Naive thymus-derived CD4-positive, alpha-beta T cell (primary cell): Measurements from ENCODE around the gene NENF. TPM values are rescaled to one million over a fixed set of nuclear protein-coding genes. Genes with fewer than 3 reads are reported as not detected.
A peak's percentile ranks its signal among the peaks of the same experiment; 100 is the strongest.
"Not testable (repeated sequence)": the region's sequence is repeated elsewhere in the genome, so short reads cannot be mapped to it uniquely, and the experiment has no call there.

Experiments
- ATAC-seq: fragments of 150-1000 bp; cut with Tn5 transposase; 2 replicates; pipeline ENCODE4 v1.10.0; 2021; ENCODE audit warnings: mild to moderate bottlenecking, moderate library complexity
- CTCF ChIA-PET: fragments of 350-600 bp; sonication (Branson Sonifier 250); formaldehyde crosslinking; loops from one replicate; lab custom pipeline; 2021; ENCODE audit warnings: antibody characterized with exemption; lab: Charles Lee
- POLR2A ChIA-PET: fragments of 350-600 bp; sonication (Branson Sonifier 250); formaldehyde crosslinking; loops from one replicate; lab custom pipeline; 2021; ENCODE audit warnings: antibody characterized with exemption, inconsistent platforms; lab: Charles Lee
- DNase-seq, 9 donors: peaks; one replicate each; pipeline versions ENCODE4 v3.0.0 to v3.0.0-alpha.2; 2020 to 2022; ENCODE audit warnings: mixed read lengths in 1 of 9
- H3K27ac ChIP-seq: one replicate; pipeline ENCODE4 v1.7.0; 2013; ENCODE audit warnings: mild to moderate bottlenecking, low read depth, low read length, moderate library complexity
- H3K27me3 ChIP-seq, 2 donors: one replicate each; pipeline ENCODE4 v1.7.0; 2013; ENCODE audit warnings: low read length in 2 of 2, mild to moderate bottlenecking in 2 of 2, moderate library complexity in 2 of 2; ENCODE audit not compliant: control insufficient read depth in 2 of 2, insufficient read depth in 2 of 2
- H3K36me3 ChIP-seq, 3 experiments: 1 replicate in 2 of 3; 2 replicates in 1 of 3; pipeline ENCODE4 v1.7.0; 2013; ENCODE audit warnings: low read length in 3 of 3, mild to moderate bottlenecking in 3 of 3, moderate library complexity in 1 of 3; ENCODE audit not compliant: insufficient read depth in 3 of 3, control insufficient read depth in 2 of 3
- H3K4me1 ChIP-seq, 2 donors: one replicate each; pipeline ENCODE4 v1.7.0; 2013; ENCODE audit warnings: low read length in 2 of 2, mild to moderate bottlenecking in 2 of 2, moderate library complexity in 1 of 2; ENCODE audit not compliant: control insufficient read depth in 2 of 2, insufficient read depth in 2 of 2
- H3K4me3 ChIP-seq: 2 replicates; pipeline ENCODE4 v1.7.0; 2013; ENCODE audit warnings: mild to moderate bottlenecking, low read length
- H3K9me3 ChIP-seq, 3 experiments: 1 replicate in 2 of 3; 2 replicates in 1 of 3; pipeline ENCODE4 v1.7.0; 2013; ENCODE audit warnings: low read length in 3 of 3; ENCODE audit not compliant: control insufficient read depth in 2 of 3
- H3K27ac Mint-ChIP-seq, 9 donors: one replicate each; pipeline ENCODE4 v1.8.0; 2020 to 2022; ENCODE audit warnings: mixed read lengths in 9 of 9, mild to moderate bottlenecking in 8 of 9, moderate library complexity in 5 of 9, inconsistent platforms in 2 of 9
- H3K27me3 Mint-ChIP-seq, 5 donors: one replicate each; pipeline ENCODE4 v1.8.0; 2021 to 2022; ENCODE audit warnings: mixed read lengths in 5 of 5, mild to moderate bottlenecking in 1 of 5
- H3K36me3 Mint-ChIP-seq, 5 donors: one replicate each; pipeline ENCODE4 v1.8.0; 2020 to 2022; ENCODE audit warnings: mixed read lengths in 5 of 5, mild to moderate bottlenecking in 3 of 5, inconsistent platforms in 1 of 5
- H3K4me1 Mint-ChIP-seq, 7 donors: one replicate each; pipeline ENCODE4 v1.8.0; 2020 to 2022; ENCODE audit warnings: mixed read lengths in 7 of 7, mild to moderate bottlenecking in 3 of 7, inconsistent platforms in 1 of 7
- H3K4me3 Mint-ChIP-seq, 10 donors: one replicate each; pipeline ENCODE4 v1.8.0; 2020 to 2022; ENCODE audit warnings: mild to moderate bottlenecking in 10 of 10, mixed read lengths in 10 of 10, moderate library complexity in 6 of 10, inconsistent platforms in 2 of 10
- H3K9me3 Mint-ChIP-seq, 11 donors: one replicate each; pipeline ENCODE4 v1.8.0; 2020 to 2022; ENCODE audit warnings: mixed read lengths in 11 of 11, mild to moderate bottlenecking in 4 of 11, inconsistent platforms in 1 of 11, moderate library complexity in 1 of 11
- intact Hi-C, 2 donors: fragments of 100-400 bp; cut with micrococcal nuclease; formaldehyde crosslinking; loops; one replicate each; pipeline ENCODE4 v1.15.1; 2023
- polyA plus RNA-seq, 2 donors: library from polyadenylated mRNA; unstranded; fragments of 300-500 nt; fragmentation: Illumina TruSeq; gene quantifications; one replicate each; pipeline ENCODE4 v1.2.3, GENCODE V29; 2021
- total RNA-seq, 6 experiments: library from RNA in 5 of 6; stranded (reverse) in 5 of 6; gene quantifications; 1 replicate in 5 of 6; 2 replicates in 1 of 6; pipeline ENCODE4 v1.2.3 and lab custom pipeline; 2021 to 2026

NENF gene
- total and polyA plus RNA-seq, 7 experiments from 2014 or later, result 16.0 to 73.0 (median 22.9) TPM

GRCh38 chr1:212479188-212479587, 46.5 kb downstream of the NENF start:
- H3K36me3 ChIP-seq, result no peaks in the 10 kb centered on the region
- H3K9me3 Mint-ChIP-seq, result no peaks in the 10 kb centered on the region
- ChIA-PET POLR2A (no interaction called here), CTCF (interaction anchor here (1.4 to 1.5 kb wide), 2 partner anchors 14 to 516 kb away, joined by 3 read pairs; no protein-coding TSS in a partner anchor)
- no peaks in the 10 kb centered on the region for H3K36me3 Mint-ChIP-seq
- peaks cover 0 to 32% (median 4%) of the 10 kb centered on the region in 5 donors for H3K27me3 Mint-ChIP-seq
- peaks cover 3 to 22% (median 13%) of the 10 kb centered on the region in 7 donors for H3K4me1 Mint-ChIP-seq
- DNase-seq (no peak), ATAC-seq (no peak)
- H3K27me3 ChIP-seq, result no peaks in the 10 kb centered on the region
- no peak overlapping the region for H3K4me3 ChIP-seq
- intact Hi-C loops, result loop anchor here (5.0 to 10.0 kb wide), 2 partner anchors 126 to 283 kb away; partner anchors contain the start of gene ATF3 (in 1 of the 2)
- H3K9me3 ChIP-seq, result no peaks in the 10 kb centered on the region
- H3K4me3 Mint-ChIP-seq, result no peak overlapping the region
- H3K27ac ChIP-seq, result no peak overlapping the region
- H3K27ac Mint-ChIP-seq, result peak overlapping the region in 1 of 9 donors; percentile 38
- H3K4me1 ChIP-seq, result peaks cover 0 to 12% of the 10 kb centered on the region in 2 donors

DNA sequence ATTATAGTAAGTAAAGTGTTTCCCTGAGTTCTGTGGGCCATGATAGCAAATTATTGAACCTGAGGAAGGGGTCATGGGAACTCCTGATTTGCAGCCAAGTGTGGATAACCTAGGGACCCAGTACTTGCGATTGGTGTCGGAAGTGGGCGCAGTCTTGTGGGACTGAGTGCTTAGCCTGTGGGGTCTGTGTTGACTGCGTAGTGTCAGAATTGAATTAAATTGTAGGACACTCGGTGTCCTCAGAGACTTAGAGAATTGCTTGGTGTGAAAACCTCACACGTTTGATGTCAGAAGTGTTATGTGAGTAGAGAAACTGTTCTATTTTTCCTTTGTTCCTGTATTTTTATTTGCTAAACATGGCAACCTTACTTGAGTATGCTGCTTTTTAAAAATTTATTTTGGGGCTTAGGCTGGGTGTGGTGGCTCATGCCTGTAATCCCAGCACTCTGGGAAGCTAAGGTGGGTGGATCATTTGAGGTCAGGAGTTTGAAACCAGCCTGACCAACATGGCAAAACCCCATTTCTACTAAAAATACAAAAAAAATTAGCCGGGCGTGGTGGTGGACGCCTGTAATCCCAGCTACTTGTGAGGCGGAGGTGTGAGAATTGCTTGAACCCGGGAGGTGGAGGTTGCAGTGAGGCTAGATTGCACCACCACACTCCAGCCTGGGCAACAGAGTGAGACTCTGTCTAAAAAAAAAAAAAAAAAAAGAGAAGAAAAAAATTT, 48.2 kb downstream of the NENF start:
- H3K4me3 Mint-ChIP-seq, result peak overlapping the region in 1 of 10 donors; percentile 29
- H3K9me3 ChIP-seq, H3K36me3 Mint-ChIP-seq, H3K27ac ChIP-seq, H3K9me3 Mint-ChIP-seq, DNase-seq, H3K4me3 ChIP-seq, H3K36me3 ChIP-seq, H3K27me3 ChIP-seq, H3K27ac Mint-ChIP-seq, intact Hi-C loops: not testable (repeated sequence)
- H3K27me3 Mint-ChIP-seq, result peaks cover 0 to 29% (median 4%) of the 10 kb centered on the region in 5 donors
- CTCF ChIA-PET, result interaction anchor here (0.7 to 1.1 kb wide), 3 partner anchors 25 to 445 kb away, joined by 3 to 5 read pairs (median 4); partner anchors contain the start of genes DTL and INTS7
- POLR2A ChIA-PET, result interaction anchor here (0.6 kb wide), 1 partner anchor 469 kb away, joined by 3 read pairs; no protein-coding TSS in a partner anchor
- peaks cover 0 to 12% of the 10 kb centered on the region in 2 donors for H3K4me1 ChIP-seq
- peaks cover 3 to 22% (median 13%) of the 10 kb centered on the region in 7 donors for H3K4me1 Mint-ChIP-seq
- peak; percentile 29 for ATAC-seq

GRCh38 chr1:212481438-212481767, 48.7 kb downstream of the NENF start:
- no peaks in the 10 kb centered on the region for H3K9me3 ChIP-seq
- intact Hi-C loops, result no loop called here
- ChIA-PET CTCF (interaction anchor here (0.6 to 0.7 kb wide), 4 partner anchors 26 to 446 kb away, joined by 3 to 5 read pairs (median 4); partner anchors contain the start of genes DTL and INTS7), POLR2A (interaction anchor here (0.6 kb wide), 1 partner anchor 468 kb away, joined by 3 read pairs; no protein-coding TSS in a partner anchor)
- no peaks in the 10 kb centered on the region for H3K27me3 ChIP-seq
- H3K27me3 Mint-ChIP-seq, result peaks cover 0 to 26% (median 4%) of the 10 kb centered on the region in 5 donors
- H3K4me1 Mint-ChIP-seq, result peaks cover 5 to 22% (median 13%) of the 10 kb centered on the region in 7 donors
- no peaks in the 10 kb centered on the region for H3K36me3 Mint-ChIP-seq
- H3K36me3 ChIP-seq, result no peaks in the 10 kb centered on the region
- peaks cover 0 to 12% of the 10 kb centered on the region in 2 donors for H3K4me1 ChIP-seq
- H3K4me3 ChIP-seq, result no peak overlapping the region
- ATAC-seq, result no peak
- no peak for DNase-seq
- H3K27ac ChIP-seq, result no peak overlapping the region
- H3K4me3 Mint-ChIP-seq, result no peak overlapping the region
- no peak overlapping the region for H3K27ac Mint-ChIP-seq
- no peaks in the 10 kb centered on the region for H3K9me3 Mint-ChIP-seq

- peaks cover 0 to 23% (median 5%) of the 10 kb centered on the region in 5 donors for H3K27me3 Mint-ChIP-seq
- Histone ChIP-seq H3K9me3 (no peaks in the 10 kb centered on the region), H3K4me3 (no peak overlapping the region), H3K4me1 (peaks cover 0 to 12% of the 10 kb centered on the region in 2 donors), H3K27ac (no peak overlapping the region), H3K27me3 (no peaks in the 10 kb centered on the region), H3K36me3 (no peaks in the 10 kb centered on the region)
- no peaks in the 10 kb centered on the region for H3K9me3 Mint-ChIP-seq
- no peak overlapping the region for H3K4me3 Mint-ChIP-seq
- peaks cover 5 to 20% (median 10%) of the 10 kb centered on the region in 7 donors for H3K4me1 Mint-ChIP-seq
- ATAC-seq, result no peak
- H3K27ac Mint-ChIP-seq, result peak overlapping the region in 1 of 9 donors; percentile 6
- intact Hi-C loops, result no loop called here
- DNase-seq, result no peak
- POLR2A ChIA-PET, result interaction anchor here (0.6 kb wide), 1 partner anchor 468 kb away, joined by 3 read pairs; no protein-coding TSS in a partner anchor
- H3K36me3 Mint-ChIP-seq, result no peaks in the 10 kb centered on the region
- CTCF ChIA-PET, result interaction anchor here (0.6 kb wide), 2 partner anchors 25 to 41 kb away, joined by 3 read pairs; no protein-coding TSS in a partner anchor
These were observed 49.4 kb downstream of the NENF start for GRCh38 chr1:212482006-212482636.

DNA sequence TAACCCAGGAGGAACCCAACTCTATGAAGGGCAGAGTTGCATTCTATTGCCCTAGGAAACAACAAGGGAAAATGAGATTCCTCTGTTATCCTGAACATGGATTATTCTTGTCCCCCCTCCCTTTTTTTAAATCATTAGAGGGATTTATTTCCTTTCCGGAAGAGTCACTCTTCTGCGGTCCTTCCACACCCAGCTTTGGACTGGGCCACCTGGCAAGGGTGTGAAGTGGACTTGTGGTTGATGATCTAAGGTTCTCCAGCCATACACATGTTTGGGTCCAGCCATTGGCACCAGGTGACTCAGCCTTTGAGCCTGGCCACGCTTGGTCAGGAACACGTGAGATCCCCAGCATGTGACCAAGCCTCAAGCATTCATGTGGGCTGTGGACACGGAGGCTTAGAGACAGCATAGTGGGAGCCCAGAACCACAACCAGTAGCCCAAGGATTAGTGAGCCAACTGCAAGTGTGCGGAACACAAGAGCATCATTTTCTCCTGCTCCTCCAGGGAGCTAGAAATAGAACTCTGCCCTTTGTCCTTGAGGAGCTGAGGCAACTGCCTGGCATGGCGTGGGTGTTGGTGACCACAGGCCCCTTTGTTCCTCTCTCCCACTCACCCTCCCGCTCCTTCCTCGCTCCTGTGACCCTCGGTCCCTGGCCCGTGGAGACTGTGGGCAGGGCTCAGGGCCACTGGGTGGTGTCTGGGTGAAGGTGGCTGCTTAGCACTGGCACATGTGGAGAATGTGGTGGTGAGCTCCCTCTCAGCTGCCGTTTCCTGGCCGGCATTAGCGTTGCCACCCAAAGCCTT, 50.1 kb downstream of the NENF start:
- no peak overlapping the region for H3K4me3 ChIP-seq
- CTCF ChIA-PET, result no interaction called here
- intact Hi-C loops, result no loop called here

More for the DNA sequence above, 50.1 kb downstream of the NENF start:
- peaks cover 0 to 5% of the 10 kb centered on the region in 2 donors for H3K4me1 ChIP-seq
- Mint-ChIP-seq H3K36me3 (no peaks in the 10 kb centered on the region), H3K9me3 (no peaks in the 10 kb centered on the region), H3K27me3 (peaks cover 0 to 23% (median 5%) of the 10 kb centered on the region in 5 donors), H3K4me3 (no peak overlapping the region), H3K4me1 (peaks cover 2 to 16% (median 5%) of the 10 kb centered on the region in 7 donors), H3K27ac (peak overlapping the region in 2 of 9 donors; percentile 41 to 62)
- no peak for ATAC-seq
- POLR2A ChIA-PET, result no interaction called here
- H3K9me3 ChIP-seq, result no peaks in the 10 kb centered on the region
- DNase-seq, result no peak
- no peaks in the 10 kb centered on the region for H3K27me3 ChIP-seq
- no peaks in the 10 kb centered on the region for H3K36me3 ChIP-seq
- no peak overlapping the region for H3K27ac ChIP-seq
